Stimulated activated effector memory CD8-positive, alpha-beta T cell treated with anti-CD3 and anti-CD28 coated beads, Interleukin-12 subunit alpha, Interleukin-12 subunit beta, amount 100 ng/mL, for 72 hours (primary cell): ENCODE results near the gene FRMPD4.

Experiments
- ATAC-seq: fragments of 150-1000 bp; cut with Tn5 transposase; 2 replicates; pipeline ENCODE4 v1.10.0; 2021
- DNase-seq, 2 donors: peaks; one replicate each; pipeline ENCODE4 v3.0.0; 2021 to 2022; ENCODE audit warnings: low spot score in 2 of 2
- H3K27ac Mint-ChIP-seq: one replicate; pipeline ENCODE4 v1.8.0; 2022; ENCODE audit warnings: mild to moderate bottlenecking, mixed read lengths
- H3K36me3 Mint-ChIP-seq: one replicate; pipeline ENCODE4 v1.8.0; 2022; ENCODE audit warnings: mild to moderate bottlenecking, mixed read lengths
- H3K4me1 Mint-ChIP-seq: one replicate; pipeline ENCODE4 v1.8.0; 2022; ENCODE audit warnings: mixed read lengths
- H3K4me3 Mint-ChIP-seq: one replicate; pipeline ENCODE4 v1.8.0; 2022; ENCODE audit warnings: mild to moderate bottlenecking, mixed read lengths
- H3K9me3 Mint-ChIP-seq: one replicate; pipeline ENCODE4 v1.8.0; 2022; ENCODE audit warnings: mixed read lengths

Gene FRMPD4

DNA sequence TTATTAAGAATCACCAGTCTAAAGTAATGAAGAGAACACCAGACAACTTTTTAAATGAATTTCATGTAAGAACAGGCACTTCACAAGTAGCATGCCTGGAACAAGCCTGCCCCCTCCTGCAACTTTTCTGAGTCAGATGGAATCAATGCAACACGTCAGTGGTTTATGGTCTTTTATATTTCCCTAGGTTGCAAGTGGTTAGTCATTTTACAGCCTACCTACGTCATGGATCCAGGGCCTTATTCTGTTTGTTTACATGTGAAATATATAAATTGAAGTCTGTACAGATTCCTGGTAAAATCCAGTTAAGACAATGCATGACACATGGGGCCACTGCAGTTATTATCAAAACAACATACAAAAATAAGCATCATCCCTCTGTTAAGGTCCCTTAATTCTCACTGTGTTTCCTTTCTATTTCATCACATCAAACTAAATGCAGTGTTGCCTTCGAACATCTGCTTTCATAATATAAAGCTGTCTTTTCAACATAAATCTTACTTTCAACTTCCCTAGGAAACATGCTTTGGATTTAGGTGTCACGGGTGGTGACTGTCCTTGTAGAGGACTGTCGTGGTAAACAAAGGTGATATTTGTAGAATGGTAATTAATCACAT is 309.3 kb downstream of the FRMPD4 start:
- no peak overlapping the region for H3K4me3 Mint-ChIP-seq
- DNase-seq (no peak), ATAC-seq (no peak)
- peaks cover 3% of the 10 kb centered on the region for H3K9me3 Mint-ChIP-seq
- H3K4me1 Mint-ChIP-seq, result no peaks in the 10 kb centered on the region
- H3K27ac Mint-ChIP-seq, result no peak overlapping the region
- no peaks in the 10 kb centered on the region for H3K36me3 Mint-ChIP-seq

DNA sequence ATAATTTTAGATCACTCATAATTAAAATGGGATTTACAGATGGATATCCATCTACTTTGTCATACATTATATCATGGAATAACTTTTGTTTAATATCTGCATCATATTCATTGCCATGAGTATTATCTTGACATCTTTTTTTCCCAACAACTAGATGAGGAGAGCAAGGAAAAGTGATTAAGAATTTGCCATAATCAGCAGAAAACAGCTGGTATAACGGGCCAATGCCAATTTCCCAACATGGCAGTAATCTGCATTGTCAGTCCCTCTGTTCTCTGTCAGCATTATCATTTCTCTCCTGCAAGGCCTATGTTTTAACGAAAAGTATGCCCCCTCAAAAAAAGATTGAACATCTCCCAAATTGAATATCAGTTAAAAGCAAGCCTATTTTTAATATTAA is 314.0 kb downstream of the FRMPD4 start:
- peaks cover 3% of the 10 kb centered on the region for H3K9me3 Mint-ChIP-seq
- no peak overlapping the region for H3K27ac Mint-ChIP-seq
- H3K4me3 Mint-ChIP-seq, result no peak overlapping the region

DNA sequence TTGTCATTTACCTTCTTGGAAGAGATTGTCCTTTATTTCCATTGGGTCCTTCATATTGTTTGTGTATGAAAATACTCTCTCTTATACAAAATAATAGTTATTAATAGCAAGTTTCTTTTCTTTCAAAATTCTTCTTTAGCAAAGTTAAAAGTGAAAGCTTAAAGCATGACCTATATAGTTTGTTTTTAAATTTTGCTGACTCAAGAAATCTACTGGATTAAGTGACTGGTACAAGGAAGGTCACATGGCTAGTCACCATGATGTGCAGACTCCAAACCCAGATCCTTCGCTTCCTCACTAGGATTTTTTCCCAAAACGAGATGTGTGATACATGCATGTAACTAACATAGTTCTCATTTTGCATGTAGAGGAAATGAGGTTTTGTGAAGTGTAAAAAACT is 322.7 kb downstream of the FRMPD4 start:
- DNase-seq (no peak), ATAC-seq (no peak)
- Mint-ChIP-seq H3K27ac (no peak overlapping the region), H3K4me3 (no peak overlapping the region), H3K9me3 (no peaks in the 10 kb centered on the region), H3K4me1 (no peaks in the 10 kb centered on the region), H3K36me3 (no peaks in the 10 kb centered on the region)

More for the DNA sequence above, 314.0 kb downstream of the FRMPD4 start:
- no peak for ATAC-seq
- Mint-ChIP-seq H3K4me1 (no peaks in the 10 kb centered on the region), H3K36me3 (no peaks in the 10 kb centered on the region)
- no peak for DNase-seq

DNA sequence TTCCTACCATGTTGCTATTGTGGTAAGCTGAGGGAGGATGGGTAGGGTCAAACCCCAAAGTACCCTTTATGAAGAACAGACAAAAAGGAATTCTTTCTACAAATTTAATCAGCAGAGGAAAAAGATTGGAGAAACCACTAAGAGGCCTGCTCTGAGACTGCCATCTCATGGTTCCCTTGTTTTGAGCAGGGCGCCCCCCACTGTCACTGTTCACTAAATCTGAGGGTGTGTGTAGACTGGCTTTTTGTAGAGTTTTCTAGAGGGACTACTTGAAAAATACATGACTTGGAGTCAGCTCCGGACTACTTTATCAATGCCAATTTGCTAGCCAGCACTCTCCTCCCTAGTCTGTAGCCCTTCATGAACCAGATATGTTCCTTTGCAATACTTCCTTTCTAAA is 324.8 kb downstream of the FRMPD4 start:
- no peaks in the 10 kb centered on the region for H3K9me3 Mint-ChIP-seq
- no peak overlapping the region for H3K27ac Mint-ChIP-seq
- DNase-seq, result no peak
- no peak for ATAC-seq
- H3K36me3 Mint-ChIP-seq, result no peaks in the 10 kb centered on the region
- H3K4me1 Mint-ChIP-seq, result no peaks in the 10 kb centered on the region
- no peak overlapping the region for H3K4me3 Mint-ChIP-seq

DNA sequence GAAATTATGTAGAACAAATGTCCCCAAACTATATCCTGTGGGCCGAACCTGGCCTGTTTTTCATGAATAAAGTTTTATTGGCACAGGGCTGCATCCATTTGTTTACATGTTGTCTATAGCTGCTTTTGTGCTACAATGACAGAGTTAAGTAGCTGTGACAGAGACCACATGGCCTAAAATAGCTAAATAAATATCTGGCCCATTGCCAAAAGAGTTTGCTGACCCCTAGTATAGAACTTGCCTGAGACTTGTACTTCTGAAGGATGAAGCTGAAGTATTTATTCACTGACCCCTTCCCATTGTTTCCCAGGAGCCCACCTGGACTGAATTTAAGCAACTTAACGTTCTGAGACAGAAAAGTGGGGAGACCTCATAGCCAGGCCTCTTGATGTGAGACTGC is 325.6 kb downstream of the FRMPD4 start:
- Mint-ChIP-seq H3K36me3 (no peaks in the 10 kb centered on the region), H3K4me1 (no peaks in the 10 kb centered on the region), H3K9me3 (no peaks in the 10 kb centered on the region)

DNA sequence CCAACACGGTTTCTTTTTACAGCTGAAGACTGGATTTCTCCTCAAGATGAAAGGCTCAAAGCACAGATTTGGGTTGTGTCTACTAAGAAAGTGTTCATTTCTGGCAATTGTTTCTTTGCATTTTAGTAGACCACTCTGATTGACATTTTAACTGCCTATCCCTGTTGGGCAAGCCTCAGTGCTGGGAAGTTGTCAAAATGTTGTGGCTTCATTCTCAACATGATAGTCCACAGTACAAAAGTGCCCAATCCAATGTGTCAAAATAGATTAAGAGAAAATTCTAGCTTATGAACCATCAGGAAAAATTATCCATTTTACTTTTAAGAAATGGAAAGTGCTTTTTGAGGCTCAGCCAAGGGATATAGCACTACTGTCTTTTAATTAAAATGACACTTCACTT is 329.0 kb downstream of the FRMPD4 start:
- no peaks in the 10 kb centered on the region for H3K9me3 Mint-ChIP-seq
- no peak for DNase-seq
- no peak for ATAC-seq
- no peak overlapping the region for H3K27ac Mint-ChIP-seq
- no peaks in the 10 kb centered on the region for H3K4me1 Mint-ChIP-seq
- no peak overlapping the region for H3K4me3 Mint-ChIP-seq
- H3K36me3 Mint-ChIP-seq, result no peaks in the 10 kb centered on the region

More for the DNA sequence above, 325.6 kb downstream of the FRMPD4 start:
- ATAC-seq, result no peak
- no peak overlapping the region for H3K27ac Mint-ChIP-seq
- no peak overlapping the region for H3K4me3 Mint-ChIP-seq
- DNase-seq, result no peak

DNA sequence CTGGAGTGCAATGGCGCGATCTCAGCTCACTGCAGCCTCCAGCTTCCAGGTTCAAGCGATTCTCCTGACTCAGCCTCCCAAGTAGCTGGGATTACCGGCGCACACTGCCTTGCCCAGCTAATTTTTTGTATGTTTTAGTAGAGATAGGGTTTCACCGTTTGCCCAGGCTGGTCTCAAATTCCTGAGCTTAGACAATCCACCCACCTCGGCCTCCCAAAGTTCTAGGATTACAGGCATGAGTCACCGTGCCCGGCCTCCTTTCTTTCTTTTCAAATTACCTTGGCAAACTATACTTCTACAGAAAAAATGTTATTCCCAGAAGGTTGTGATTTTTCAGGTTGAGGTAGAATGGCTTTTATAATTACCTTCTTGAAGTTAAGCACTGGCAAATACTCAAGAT is 331.0 kb downstream of the FRMPD4 start:
- no peak for ATAC-seq
- Mint-ChIP-seq H3K4me1 (no peaks in the 10 kb centered on the region), H3K27ac (no peak overlapping the region), H3K36me3 (no peaks in the 10 kb centered on the region), H3K4me3 (no peak overlapping the region), H3K9me3 (no peaks in the 10 kb centered on the region)
- no peak for DNase-seq

DNA sequence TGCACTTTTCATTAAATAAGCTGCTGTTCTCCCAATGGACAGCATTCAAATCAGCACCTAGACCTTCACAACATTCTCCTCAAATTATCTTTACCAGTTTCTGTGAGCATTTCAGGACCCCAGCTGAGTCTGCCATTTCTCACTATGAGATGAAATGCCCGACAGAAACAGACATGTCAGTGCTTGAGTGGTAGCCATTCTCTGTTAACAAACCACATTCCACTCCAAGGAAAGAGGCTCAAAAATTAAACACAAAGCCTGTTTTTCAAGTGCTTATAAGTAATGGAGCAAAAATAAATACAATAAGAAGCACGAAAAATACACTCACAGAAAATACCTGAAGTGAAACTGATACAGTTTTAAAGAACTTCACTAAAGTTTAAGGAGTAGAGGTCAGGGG is 332.8 kb downstream of the FRMPD4 start:
- ATAC-seq (no peak), DNase-seq (no peak)
- Mint-ChIP-seq H3K36me3 (no peaks in the 10 kb centered on the region), H3K4me1 (no peaks in the 10 kb centered on the region), H3K9me3 (no peaks in the 10 kb centered on the region), H3K4me3 (no peak overlapping the region), H3K27ac (no peak overlapping the region)

DNA sequence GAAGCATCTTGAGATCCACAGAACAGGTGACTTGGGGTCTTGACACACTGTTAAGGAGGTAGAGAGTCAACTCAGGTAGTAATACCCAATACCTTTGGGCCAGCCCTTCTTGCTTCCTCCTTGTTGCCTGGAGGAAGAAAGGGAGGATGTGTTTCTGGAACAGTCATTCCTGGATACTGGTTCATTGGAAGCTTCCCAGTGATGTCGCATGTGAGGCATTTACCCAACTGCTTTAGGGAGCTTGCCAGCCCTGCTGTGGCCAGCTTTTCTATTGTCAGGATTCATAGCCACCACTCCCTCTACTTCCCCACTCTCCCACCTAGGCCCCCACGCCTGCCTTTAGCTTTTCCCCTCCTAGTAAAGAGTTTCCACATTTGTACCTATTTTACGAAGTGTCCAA is 342.7 kb downstream of the FRMPD4 start:
- Mint-ChIP-seq H3K4me1 (no peaks in the 10 kb centered on the region), H3K4me3 (no peak overlapping the region), H3K9me3 (peaks cover 5% of the 10 kb centered on the region), H3K27ac (no peak overlapping the region), H3K36me3 (no peaks in the 10 kb centered on the region)
- DNase-seq (no peak), ATAC-seq (no peak)

DNA sequence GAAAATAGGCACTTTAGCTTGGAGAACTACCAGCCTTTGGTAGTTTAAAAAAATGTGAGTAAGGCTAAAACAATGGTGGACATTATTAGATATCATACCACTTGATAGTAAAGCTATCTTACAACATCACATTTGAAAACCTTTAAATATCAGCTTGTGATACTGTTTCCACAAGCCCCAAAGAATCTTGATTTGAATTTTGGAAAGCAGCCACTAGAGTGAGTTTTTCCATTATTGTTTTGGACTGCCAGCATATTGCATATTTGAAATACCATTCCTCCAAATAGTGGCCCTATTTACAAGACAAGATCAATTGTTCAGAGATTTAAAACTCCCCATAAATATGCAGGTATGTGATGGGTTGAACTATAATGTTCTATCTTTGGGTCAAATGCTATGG is 349.9 kb downstream of the FRMPD4 start:
- Mint-ChIP-seq H3K4me1 (no peaks in the 10 kb centered on the region), H3K36me3 (no peaks in the 10 kb centered on the region), H3K4me3 (no peak overlapping the region), H3K27ac (no peak overlapping the region), H3K9me3 (peaks cover 2% of the 10 kb centered on the region)
- ATAC-seq (no peak), DNase-seq (no peak)

DNA sequence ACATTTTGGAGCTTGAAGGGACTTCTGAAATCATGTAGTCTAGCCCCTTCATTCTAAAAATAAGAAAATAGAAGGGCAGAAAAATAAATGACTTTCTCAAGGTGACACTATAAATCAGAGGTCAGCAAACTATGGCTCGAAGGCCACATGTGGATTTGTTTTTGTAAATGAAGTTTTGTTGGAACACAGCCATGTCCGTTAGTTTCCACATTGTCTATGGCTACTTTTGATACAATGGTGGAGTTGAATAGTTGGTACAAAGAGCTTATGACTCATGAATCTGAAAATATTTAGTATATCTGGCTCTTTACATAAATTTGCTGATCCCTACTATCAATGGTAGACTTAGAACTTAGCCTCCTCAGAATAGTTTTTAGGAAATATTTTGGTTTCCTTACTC is 350.5 kb downstream of the FRMPD4 start:
- ATAC-seq (no peak), DNase-seq (no peak)
- Mint-ChIP-seq H3K4me3 (no peak overlapping the region), H3K4me1 (no peaks in the 10 kb centered on the region), H3K27ac (no peak overlapping the region), H3K9me3 (peaks cover 2% of the 10 kb centered on the region), H3K36me3 (no peaks in the 10 kb centered on the region)

DNA sequence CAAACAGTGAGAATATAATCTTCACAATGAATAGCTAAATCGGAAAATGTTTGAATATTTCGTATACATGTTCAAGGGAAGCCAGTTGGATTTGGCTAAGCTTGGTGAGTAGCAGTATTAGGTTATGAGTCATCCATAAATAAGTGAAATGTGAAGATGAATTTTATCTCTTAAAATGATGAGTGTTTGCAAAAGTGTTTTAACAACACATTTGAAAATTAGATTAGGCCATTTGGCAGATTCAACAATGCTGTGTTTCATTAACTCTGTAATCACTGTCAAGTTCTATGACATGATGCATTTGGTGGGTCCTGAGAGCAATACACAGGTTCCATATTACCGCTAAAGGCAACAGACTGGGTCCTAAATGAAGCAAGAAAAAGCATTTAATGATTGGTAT is 351.1 kb downstream of the FRMPD4 start:
- Mint-ChIP-seq H3K4me3 (no peak overlapping the region), H3K9me3 (peaks cover 2% of the 10 kb centered on the region), H3K36me3 (no peaks in the 10 kb centered on the region), H3K4me1 (no peaks in the 10 kb centered on the region), H3K27ac (no peak overlapping the region)
- DNase-seq, result no peak
- ATAC-seq, result no peak

DNA sequence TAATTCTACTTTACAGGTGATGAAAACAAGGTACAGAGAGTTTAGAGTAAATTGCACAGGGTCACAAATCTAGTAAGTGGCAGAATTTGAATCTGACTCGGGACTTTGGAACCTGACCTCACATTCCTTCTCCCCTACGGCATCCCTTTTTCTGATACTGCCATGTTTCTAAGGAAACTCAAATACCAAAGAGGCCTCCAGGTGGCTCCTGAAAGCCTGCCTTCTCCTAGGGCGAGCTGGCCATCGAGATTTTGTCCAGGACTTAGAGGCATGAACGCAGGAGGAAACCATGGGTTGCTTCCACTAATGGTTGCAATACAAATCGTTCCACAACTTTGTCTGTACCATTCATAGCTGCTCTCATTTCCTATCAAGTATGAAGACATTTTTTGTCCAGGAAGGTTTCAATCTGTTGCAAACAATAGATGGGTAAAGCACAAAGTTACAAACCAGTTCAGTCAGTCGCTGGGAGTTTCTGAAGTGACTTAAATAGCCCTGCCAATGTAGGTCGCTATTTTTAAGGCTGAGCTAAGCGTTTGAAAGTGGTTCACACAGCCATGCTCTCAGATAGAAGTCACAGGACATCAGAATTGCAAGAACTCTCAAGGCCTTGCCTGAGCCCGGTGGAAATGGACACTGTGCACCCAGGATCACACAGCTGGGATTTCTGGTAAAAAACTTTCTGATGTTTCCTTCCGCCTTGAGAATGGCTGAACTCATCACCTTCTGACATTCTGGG is 356.3 kb downstream of the FRMPD4 start:
- DNase-seq (no peak), ATAC-seq (no peak)
- Mint-ChIP-seq H3K27ac (no peak overlapping the region), H3K36me3 (no peaks in the 10 kb centered on the region), H3K4me1 (no peaks in the 10 kb centered on the region), H3K9me3 (no peaks in the 10 kb centered on the region), H3K4me3 (no peak overlapping the region)

DNA sequence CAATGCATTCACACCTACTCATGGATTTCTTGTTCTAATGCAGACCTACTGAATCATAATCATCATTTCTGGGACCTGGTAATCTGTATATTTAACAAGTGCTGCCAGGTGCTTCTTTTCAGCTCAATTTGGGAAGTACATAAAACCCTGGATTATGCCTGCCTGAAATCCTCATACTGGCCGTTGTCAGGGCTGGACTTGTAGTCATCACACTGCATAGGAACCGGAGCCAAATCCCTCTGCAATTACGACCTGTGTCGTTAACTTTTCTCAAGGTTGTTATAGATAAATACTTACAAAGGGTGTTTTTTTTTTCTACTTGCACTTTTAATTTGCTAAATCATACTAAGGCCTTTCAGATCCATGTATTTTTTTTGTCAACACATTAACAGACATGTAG is 358.1 kb downstream of the FRMPD4 start:
- ATAC-seq (no peak), DNase-seq (no peak)
- Mint-ChIP-seq H3K9me3 (no peaks in the 10 kb centered on the region), H3K4me1 (no peaks in the 10 kb centered on the region), H3K36me3 (no peaks in the 10 kb centered on the region), H3K4me3 (no peak overlapping the region), H3K27ac (no peak overlapping the region)

DNA sequence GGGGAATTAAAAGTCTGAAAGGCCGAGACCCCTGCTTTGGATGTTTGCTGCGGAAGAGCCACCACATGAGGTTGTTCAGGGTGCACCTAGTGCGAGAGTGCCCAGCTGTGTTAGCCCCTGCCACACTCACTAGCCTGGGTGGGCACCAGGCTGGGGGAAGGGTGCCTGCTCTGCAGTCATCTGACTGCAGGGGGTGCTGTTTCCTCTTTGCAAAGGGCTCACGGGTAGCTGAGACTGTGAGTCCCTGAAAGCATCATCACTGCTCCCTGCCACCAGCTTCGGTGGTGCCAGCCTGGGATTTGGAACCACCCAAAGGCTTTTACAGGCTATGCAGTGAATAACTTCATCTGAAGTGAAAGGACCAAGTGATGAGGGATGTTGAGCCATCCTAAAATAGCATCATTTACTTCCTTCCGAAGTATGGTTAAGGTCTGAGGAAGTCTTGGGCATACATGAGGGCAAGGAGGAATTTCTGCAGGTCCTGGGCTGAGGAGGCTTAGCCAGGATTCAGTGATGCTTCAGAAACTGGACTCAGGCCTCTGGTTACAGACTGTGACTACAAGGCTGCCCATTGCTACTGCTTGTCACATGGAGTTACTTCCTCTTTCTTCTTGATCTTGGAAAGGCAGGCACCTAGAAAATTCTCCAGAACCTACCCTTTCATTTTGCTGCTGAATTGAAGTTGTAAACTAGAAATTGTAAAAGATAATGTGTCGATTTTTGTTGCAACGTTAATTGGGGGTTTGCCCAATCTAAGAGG is 359.7 kb downstream of the FRMPD4 start:
- peaks cover 3% of the 10 kb centered on the region for H3K9me3 Mint-ChIP-seq
- ATAC-seq (no peak), DNase-seq (no peak)
- H3K4me3 Mint-ChIP-seq, result no peak overlapping the region
- H3K4me1 Mint-ChIP-seq, result no peaks in the 10 kb centered on the region
- no peaks in the 10 kb centered on the region for H3K36me3 Mint-ChIP-seq
- no peak overlapping the region for H3K27ac Mint-ChIP-seq

DNA sequence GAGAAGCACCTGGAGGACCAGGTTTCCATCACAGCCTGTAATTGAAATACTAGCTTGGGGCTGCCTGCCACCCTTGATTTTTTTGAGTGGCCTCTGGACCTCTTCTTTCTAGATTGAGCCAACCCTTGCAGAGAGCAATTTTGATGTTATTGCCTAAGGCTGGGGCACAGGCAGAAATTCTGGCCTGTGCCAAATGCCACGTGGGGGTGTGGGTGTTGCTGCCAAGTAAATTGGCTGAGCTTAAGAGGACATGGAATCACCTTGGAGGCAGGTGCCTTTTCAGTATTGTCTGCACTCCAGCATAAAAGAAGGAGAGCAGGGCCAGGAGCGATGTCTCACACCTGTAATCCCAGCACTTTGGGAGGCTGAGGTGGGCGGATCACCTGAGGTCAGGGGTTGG is 366.9 kb downstream of the FRMPD4 start:
- H3K36me3 Mint-ChIP-seq, result no peaks in the 10 kb centered on the region

More for the DNA sequence above, 366.9 kb downstream of the FRMPD4 start:
- Mint-ChIP-seq H3K9me3 (peaks cover 3% of the 10 kb centered on the region), H3K4me3 (no peak overlapping the region), H3K27ac (no peak overlapping the region), H3K4me1 (no peaks in the 10 kb centered on the region)
- ATAC-seq (no peak), DNase-seq (no peak)
